Retinal pigment epithelial cell (primary cell): ENCODE results near the gene BRMS1L.
A peak's percentile ranks its signal among the peaks of the same experiment; 100 is the strongest.
"Not testable (repeated sequence)": the region's sequence is repeated elsewhere in the genome, so short reads cannot be mapped to it uniquely, and the experiment has no call there.

Source experiments
- DNase-seq: peaks from one replicate; pipeline ENCODE4 v3.0.0-alpha.2; 2010; ENCODE audit warnings: low read depth
- H3K4me3 ChIP-seq: 2 replicates; pipeline ENCODE4 v1.5.1; 2011; ENCODE audit warnings: mild to moderate bottlenecking, low read length, control low read depth, moderate library complexity
- TF ChIP-seq, protein P1 (sequence below): conservative IDR thresholded peaks from 2 replicates; pipeline ENCODE4 v1.5.1; 2011; ENCODE audit warnings: low read depth, low read length, control low read depth, inconsistent platforms

Gene BRMS1L

DNA sequence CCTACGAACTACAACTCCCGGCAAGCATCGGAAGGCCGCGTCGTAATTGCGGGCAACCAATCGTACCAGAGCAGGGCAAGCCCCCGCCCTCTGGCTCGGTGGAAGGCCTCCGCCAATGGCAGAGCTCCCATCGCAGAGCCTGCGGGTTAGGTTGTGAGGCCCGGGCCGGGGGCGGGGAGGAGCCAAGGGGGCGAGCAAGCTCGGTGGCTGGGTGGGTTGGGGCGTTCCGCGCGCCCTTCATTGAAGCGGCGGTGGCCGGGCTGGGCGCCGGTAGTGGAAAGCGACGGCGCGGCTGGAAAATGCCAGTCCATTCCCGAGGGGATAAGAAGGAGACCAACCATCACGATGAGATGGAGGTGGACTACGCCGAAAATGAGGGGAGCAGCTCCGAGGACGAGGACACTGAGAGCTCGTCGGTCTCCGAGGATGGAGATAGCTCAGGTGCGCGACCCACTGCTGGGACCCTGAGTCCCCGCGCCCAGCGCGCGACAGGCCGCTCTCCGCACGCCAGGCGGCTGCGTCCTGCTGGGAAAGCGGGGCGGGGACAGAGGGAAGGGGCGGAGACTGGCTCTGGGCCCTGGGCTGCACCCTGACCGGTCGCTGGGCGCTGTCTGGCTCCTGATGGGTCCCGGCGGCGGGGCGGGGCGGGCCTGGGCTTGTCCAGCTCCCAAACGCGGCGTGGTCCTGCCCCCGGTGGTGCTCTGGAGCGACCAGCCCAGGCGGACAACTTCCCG lies at the start of gene BRMS1L:
Gene BRMS1L, plus strand, starts transcription at position 121 of the 734 bp plus-strand sequence. Its CDS starts 179 bp downstream, at position 300.
- H3K4me3 ChIP-seq, result peak within 1 kb of the TSS; percentile 97
- TF ChIP-seq, protein P1, sequence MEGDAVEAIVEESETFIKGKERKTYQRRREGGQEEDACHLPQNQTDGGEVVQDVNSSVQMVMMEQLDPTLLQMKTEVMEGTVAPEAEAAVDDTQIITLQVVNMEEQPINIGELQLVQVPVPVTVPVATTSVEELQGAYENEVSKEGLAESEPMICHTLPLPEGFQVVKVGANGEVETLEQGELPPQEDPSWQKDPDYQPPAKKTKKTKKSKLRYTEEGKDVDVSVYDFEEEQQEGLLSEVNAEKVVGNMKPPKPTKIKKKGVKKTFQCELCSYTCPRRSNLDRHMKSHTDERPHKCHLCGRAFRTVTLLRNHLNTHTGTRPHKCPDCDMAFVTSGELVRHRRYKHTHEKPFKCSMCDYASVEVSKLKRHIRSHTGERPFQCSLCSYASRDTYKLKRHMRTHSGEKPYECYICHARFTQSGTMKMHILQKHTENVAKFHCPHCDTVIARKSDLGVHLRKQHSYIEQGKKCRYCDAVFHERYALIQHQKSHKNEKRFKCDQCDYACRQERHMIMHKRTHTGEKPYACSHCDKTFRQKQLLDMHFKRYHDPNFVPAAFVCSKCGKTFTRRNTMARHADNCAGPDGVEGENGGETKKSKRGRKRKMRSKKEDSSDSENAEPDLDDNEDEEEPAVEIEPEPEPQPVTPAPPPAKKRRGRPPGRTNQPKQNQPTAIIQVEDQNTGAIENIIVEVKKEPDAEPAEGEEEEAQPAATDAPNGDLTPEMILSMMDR, result no peak
- peak; percentile 98 for DNase-seq

DNA sequence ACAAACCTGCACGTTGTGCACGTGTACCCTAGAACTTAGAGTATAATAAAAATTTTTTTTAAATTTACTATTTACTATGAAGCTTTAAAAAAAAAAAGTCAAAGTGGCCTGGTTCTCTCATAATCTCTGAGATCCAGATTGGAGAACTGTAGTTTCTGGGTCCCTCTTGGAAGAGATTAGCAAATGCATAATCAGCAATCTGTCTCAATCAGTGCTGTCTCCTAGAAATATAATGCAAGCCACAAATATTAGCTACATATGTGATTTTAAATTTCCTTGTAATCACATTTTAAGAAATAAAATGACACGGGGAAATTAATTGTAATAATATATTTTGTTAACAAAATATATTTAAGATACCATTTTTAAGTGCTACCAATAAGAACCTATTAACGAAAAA lies 49.3 kb upstream of the BRMS1L start:
- no peak overlapping the region for H3K4me3 ChIP-seq
- DNase-seq, result no peak

GRCh38 chr14:35777550-35777949 lies 48.6 kb upstream of the BRMS1L start:
- H3K4me3 ChIP-seq, DNase-seq: not testable (repeated sequence)

More for the DNA sequence above, 49.3 kb upstream of the BRMS1L start:
- TF ChIP-seq, protein P1, result no peak

DNA sequence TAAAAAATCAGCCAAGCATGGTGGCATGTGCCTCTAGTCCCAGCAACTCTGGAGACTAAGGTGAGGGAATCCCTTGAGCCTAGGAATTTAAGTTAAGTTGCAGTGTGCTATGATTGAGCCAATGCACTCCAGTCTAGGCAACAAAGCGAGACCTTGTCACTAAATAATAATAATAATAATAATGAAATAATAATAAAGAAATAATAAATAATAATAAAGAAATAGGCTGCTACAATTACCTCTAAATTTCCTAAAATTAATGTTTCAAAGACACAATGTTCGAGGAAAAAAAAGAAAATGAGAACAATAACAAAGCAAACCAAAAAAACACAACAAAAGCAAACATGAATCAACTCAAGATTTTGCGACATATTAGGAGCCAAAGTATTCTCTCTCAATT lies 46.8 kb upstream of the BRMS1L start:
- no peak overlapping the region for H3K4me3 ChIP-seq
- DNase-seq, result no peak
- TF ChIP-seq, protein P1, result no peak

- TF ChIP-seq, protein P1, result no peak
- H3K4me3 ChIP-seq, result no peak overlapping the region
- DNase-seq, result no peak
Measured at GRCh38 chr14:35783699-35784098, 42.4 kb upstream of the BRMS1L start.

DNA sequence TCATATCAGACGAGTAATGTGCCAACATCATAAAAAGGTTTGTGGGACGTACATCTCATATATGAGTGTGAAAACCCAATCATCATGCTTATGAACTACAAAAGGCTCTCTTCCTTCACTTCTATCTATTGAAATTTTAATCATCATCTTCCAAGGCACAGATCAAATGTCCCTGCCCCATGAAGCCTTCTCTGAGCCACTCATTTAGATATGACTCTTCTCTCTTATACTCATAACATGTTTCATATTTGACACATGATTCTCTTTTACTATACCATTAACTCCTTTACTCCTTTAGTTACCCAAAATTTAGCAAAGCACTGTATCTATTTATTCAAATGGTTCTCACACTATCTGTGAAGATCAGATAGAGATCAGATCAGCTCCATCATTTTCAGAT lies 39.3 kb upstream of the BRMS1L start:
- no peak overlapping the region for H3K4me3 ChIP-seq
- TF ChIP-seq, protein P1, result no peak
- DNase-seq, result no peak

GRCh38 chr14:35789651-35790050 lies 36.5 kb upstream of the BRMS1L start:
- TF ChIP-seq, protein P1, result no peak
- no peak overlapping the region for H3K4me3 ChIP-seq
- DNase-seq, result no peak
